Astrocyte of the spinal cord (primary cell): Measurements from ENCODE around the gene GLIS2.

Experiments used
- DNase-seq: peaks from one replicate; pipeline ENCODE4 v3.0.0; 2011; ENCODE audit warnings: low read depth, low spot score
- H3K4me3 ChIP-seq: 2 replicates; pipeline ENCODE4 v1.5.1; 2011; ENCODE audit warnings: low read depth, mild to moderate bottlenecking, low read length, moderate library complexity
- CTCF ChIP-seq: IDR thresholded peaks from 2 replicates; pipeline ENCODE4 v1.5.1; 2012; ENCODE audit warnings: low read depth, mild to moderate bottlenecking, low read length, inconsistent platforms
- in situ Hi-C: cut with HindIII; loops from 2 replicates; pipeline ENCODE4 v1.10.0; 2017; ENCODE audit warnings: low sequenced_read_pairs

GLIS2 gene

GRCh38 chr16:4370151-4370550, 54.3 kb downstream of the GLIS2 start:
- no peak for TF ChIP-seq CTCF
- in situ Hi-C loops, result no loop called here

GRCh38 chr16:4370570-4371356, 54.9 kb downstream of the GLIS2 start:
- no peak for TF ChIP-seq CTCF
- peak; percentile 67 for DNase-seq
- in situ Hi-C loops, result no loop called here
- H3K4me3 ChIP-seq, result no peak overlapping the region

More at GRCh38 chr16:4370151-4370550, 54.3 kb downstream of the GLIS2 start:
- no peak overlapping the region for H3K4me3 ChIP-seq
- DNase-seq, result no peak

- peak within 1 kb of the TSS; percentile 78 for H3K4me3 ChIP-seq
- no peak for TF ChIP-seq CTCF
- in situ Hi-C loops, result no loop called here
- DNase-seq, result peak; percentile 70
These were observed 55.6 kb downstream of the GLIS2 start, which contains the start of gene VASN for GRCh38 chr16:4371357-4372000. Gene VASN (plus strand): TSS chr16:4371848. CDS start chr16:4380878, 9,030 bp downstream.

- in situ Hi-C loops, result no loop called here
- DNase-seq, result peak; percentile 40
- H3K4me3 ChIP-seq, result peak overlapping the region; percentile 78
- TF ChIP-seq CTCF, result no peak
These were observed 56.2 kb downstream of the GLIS2 start for GRCh38 chr16:4372001-4372577.

GRCh38 chr16:4372578-4373355, 56.9 kb downstream of the GLIS2 start:
- no peak for DNase-seq
- H3K4me3 ChIP-seq, result peak overlapping the region; percentile 78
- no peak for TF ChIP-seq CTCF
- in situ Hi-C loops, result no loop called here

GRCh38 chr16:4373356-4373908, 57.6 kb downstream of the GLIS2 start:
- in situ Hi-C loops, result no loop called here
- TF ChIP-seq CTCF, result no peak
- peak overlapping the region; percentile 78 for H3K4me3 ChIP-seq
- no peak for DNase-seq
